ENCODE results near the gene COG7. TPM values are rescaled to one million over a fixed set of nuclear protein-coding genes. Genes with fewer than 3 reads are reported as not detected.

The COG7 gene
- total RNA-seq: 10 to 100 TPM; 17.5 to 17.6 TPM

GRCh38 chr16:23452572-23453337 lies at the start of gene COG7:
COG7 (minus strand) TSS chr16:23453189; CDS start chr16:23452994, 195 bp downstream.

Other genes starting within 250 kb of the COG7 start
- gene SCNN1B, start 150.9 kb downstream of the COG7 start, total RNA-seq: not detected
- 100 to 1,000 TPM in 1 of 2 experiments, 10 to 100 TPM in 1; 96.9 to 103 TPM for gene GGA2, start 57.3 kb upstream of the COG7 start, total RNA-seq
- gene EARS2, start 104.2 kb upstream of the COG7 start, total RNA-seq: 10 to 100 TPM; 11.3 to 14.4 TPM
- 10 to 100 TPM; 38.5 TPM for gene UBFD1, start 104.5 kb upstream of the COG7 start, total RNA-seq
- 10 to 100 TPM; 67.4 to 70.4 TPM for gene NDUFAB1, start 143.1 kb upstream of the COG7 start, total RNA-seq
- 10 to 100 TPM; 18.3 to 18.7 TPM for gene PALB2, start 188.1 kb upstream of the COG7 start, total RNA-seq
- 10 to 100 TPM; 62.5 to 69.0 TPM for gene DCTN5, start 188.3 kb upstream of the COG7 start, total RNA-seq
- 10 to 100 TPM; 67.6 to 69.8 TPM for gene PLK1, start 225.7 kb upstream of the COG7 start, total RNA-seq